Stimulated activated CD4-positive, alpha-beta T cell treated with anti-CD3 and anti-CD28 coated beads, TNF-alpha, amount 100 ng/mL, for 1 hour (primary cell): ENCODE measurements around the gene IRF2.

Experiments
- DNase-seq, 3 donors: peaks; one replicate each; pipeline ENCODE4 v3.0.0-alpha.2; 2020; ENCODE audit warnings: low read depth in 3 of 3, low spot score in 1 of 3

The IRF2 gene

DNA sequence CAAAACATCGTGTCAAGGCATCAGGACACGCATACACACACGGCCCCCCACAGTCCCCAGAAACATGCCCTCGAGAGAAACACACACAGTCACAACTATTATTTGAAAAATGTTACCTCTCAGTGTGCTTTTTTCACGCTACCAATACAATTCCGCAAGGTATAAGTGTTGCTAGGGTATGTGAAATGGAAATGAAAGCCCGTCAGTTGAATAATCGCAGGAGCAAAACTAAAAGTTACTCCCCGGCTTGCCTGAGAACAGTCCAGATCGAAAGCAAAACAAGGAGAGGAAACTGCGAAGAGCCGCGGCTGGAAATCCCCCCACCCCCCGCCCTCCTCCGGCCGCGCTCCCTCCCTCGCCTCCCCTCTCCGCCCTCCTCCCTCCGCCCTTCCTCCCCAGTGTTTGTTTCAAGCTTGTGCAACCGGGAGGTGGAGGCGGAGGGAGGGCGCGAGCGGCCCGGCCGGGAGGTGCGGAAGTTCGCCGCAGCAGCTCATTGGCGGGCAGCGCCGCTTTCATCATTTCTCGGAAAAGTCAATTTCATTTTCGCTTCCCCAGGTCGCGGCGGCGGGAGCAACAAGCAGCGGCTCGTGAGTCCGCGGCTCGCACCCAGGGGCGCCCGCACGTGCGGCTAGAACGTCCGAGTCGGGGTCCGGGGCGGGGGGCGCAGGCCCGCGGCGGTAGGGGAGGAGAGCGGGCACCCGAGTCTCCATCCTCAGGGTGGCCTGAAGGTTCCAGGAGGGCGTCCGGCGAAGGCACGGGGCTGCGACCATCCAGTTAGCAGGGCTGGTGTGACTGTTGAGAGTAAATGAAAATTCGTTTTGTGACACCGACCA is at the start of gene IRF2:
Gene IRF2 (minus strand): TSS at position 288 of the 833 bp plus-strand sequence. CDS start 45,486 bp downstream, outside the sequence.
- peak; percentile 88 to 93 (median 90) for DNase-seq

DNA sequence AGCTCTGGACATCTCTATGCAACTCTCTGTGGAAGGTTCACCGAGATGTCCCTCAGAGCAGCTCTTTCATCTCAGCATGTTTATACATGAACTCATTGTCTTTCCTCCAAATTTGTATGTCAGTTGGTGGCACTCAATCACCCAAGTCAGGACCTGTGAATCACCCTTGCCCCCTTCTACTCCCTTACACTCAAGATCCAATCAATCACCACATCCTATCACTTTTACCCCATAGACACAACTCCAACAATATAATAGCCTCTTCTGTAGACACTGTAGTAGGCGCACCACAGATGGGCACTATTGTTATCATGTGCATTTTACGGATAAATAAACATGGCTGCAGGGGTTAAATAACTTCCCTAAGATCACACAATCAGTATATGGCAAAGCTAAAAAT is 41.3 kb upstream of the IRF2 start:
- DNase-seq = no peak

DNA sequence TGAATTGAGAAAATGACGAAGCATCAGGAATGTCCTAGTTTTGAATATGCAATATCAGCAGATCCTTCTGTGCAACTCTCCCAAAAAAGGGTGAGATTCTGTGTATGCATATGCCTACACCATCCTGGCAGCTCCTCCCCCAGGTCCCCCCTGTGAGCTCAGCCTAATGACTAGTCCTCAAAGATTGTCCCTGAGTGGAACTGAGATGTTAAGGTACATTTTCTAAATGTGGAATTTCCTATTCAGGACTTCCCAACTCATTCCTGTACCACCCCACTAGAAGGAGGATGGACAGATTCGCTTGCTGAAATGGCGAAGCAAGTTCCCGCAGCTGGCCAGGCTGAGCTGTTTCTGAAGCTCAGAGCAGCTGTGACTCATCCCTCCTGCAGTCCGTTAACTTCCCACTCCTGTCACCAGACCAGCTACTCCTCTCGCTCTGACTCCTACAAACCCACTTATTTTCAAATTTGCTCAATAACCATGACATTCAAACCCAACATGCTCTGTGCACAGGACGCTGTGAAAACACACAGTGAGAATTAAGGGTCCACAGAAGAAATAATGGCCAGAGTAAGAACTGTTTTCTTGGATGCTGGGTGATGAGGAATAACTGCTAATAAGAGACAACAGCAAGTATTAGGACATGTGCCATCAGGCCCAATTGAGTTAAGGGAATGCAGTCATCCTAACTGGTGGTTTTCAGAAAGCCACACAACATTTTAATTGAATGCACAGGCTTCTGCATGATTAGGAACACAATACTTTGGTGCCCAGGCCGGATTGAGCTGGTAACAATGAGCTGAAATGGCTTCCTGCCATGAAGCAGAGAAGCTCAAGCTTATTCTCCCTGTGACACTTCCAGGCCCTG is 40.0 kb upstream of the IRF2 start:
- DNase-seq = peak in 1 of 3 donors; percentile 22

DNA sequence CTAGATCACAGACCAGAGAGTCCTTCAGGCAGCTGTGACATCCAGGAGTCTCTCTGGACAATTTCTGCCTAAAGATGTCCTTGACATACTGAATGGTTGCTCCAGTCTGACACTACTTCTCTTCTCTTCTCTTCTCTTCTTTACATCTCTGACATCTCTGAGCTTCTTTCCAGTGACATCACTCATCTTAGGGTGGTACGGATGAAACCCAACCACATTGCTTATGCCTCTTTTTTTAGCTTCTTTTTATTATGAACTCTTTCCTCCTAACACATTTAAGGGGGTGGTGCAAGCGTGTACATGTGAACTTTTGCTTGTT is 39.4 kb upstream of the IRF2 start:
- no peak for DNase-seq

DNA sequence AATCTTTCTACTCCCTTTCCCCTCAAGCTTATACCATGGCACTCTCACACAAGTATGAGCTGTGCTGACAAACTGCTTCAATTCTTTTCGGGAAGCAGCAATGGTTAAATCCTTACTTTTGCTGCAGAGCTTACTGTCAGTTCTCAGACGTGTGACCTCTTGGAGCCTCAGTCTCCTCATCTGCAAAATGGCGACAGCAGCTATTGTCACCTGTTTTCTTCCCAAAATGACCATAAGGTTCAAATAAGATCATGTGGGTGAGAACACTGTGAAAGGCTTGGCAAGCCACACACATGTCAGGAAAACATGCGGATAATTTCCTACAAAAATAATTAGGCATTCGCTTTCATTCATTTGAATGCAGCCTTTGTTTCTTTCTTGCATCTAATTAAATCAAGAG is 36.8 kb upstream of the IRF2 start:
- DNase-seq = no peak

DNA sequence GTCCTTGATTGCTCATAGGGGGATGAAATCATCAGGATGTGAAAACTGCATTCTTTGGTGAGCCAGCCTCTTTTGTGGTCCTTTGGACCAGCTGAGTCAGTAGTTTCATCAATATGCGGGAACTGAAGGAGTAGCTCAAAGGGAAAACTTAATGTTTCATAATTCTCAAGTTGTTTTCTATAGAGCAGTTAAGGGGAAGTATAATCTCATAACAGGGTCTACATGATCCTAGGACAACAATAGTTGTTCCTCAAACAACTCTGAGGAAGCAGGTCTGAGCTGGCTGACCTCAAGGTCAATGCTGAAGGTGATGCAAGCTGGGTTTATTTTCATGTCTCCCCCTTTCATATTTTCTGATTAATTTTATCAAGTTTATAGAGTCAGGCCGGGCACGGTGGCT is 36.1 kb upstream of the IRF2 start:
- DNase-seq = no peak

DNA sequence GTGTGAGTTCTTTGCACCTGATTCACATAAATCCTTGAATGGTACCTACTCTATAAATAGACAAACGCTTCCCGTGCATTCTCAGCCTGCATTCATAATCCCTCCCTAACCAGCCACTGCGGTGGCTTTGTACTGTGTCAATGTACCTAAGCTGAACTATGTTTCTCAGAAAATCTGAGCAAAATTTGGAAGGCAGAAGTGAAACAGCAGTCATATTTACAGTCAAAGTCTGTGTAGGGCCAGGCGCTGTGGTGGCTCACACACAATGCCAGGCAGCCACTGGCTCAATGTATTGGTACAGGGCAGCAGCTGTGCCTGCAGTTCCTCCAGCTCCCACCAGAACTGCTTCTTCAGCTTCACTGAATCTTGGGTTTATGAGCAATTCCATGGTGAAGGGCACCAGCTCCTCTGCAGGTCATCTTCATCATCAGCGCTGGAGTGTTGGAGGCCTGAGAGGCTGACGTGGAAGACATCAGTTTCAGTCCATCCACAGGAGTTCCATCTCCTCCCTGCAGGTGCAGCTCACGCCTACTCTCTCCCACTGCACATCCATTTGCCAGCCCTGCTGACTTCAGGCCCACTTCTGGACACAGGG is 32.3 kb upstream of the IRF2 start:
- DNase-seq = no peak

DNA sequence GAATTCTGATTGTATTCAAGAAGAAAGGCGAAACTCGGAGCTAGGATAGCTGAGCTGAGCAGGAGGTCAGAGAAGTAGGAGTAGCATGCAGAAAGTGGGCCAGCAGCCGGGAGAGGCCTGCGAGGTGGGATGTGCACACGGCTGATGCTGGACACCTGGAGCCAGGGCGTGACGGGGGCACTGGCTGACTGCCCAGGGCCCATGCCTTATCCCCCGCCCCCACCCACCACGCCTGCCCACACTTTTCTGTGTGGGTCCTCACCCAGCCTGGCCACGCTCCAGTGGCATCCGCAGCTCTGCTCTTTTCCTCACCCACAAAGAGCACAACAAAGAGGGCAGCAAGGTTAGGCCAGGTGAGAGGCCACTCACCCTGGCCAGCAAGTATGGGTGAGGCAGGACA is 30.0 kb upstream of the IRF2 start:
- DNase-seq = no peak

DNA sequence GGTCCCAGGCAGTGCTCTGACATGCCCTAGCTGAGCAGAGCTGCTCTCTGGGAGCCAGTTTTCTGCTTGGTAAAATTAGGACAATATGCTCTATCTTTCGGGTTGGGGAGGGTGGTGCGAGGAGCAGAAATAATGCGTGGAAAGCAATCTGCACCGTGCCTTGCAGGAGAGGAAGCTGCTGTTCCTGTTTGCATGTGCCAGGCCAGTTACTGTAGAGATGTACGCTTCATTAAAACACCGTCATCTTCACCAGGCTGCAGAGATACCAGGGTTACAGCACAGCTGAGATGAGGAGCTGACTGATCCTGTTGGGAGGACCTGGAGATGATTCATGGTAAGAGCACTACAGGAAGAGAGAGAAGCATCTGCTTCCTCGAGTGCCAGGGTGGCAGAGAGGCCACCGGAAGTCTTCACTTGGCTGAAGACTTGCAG is 29.5 kb upstream of the IRF2 start:
- DNase-seq = no peak

DNA sequence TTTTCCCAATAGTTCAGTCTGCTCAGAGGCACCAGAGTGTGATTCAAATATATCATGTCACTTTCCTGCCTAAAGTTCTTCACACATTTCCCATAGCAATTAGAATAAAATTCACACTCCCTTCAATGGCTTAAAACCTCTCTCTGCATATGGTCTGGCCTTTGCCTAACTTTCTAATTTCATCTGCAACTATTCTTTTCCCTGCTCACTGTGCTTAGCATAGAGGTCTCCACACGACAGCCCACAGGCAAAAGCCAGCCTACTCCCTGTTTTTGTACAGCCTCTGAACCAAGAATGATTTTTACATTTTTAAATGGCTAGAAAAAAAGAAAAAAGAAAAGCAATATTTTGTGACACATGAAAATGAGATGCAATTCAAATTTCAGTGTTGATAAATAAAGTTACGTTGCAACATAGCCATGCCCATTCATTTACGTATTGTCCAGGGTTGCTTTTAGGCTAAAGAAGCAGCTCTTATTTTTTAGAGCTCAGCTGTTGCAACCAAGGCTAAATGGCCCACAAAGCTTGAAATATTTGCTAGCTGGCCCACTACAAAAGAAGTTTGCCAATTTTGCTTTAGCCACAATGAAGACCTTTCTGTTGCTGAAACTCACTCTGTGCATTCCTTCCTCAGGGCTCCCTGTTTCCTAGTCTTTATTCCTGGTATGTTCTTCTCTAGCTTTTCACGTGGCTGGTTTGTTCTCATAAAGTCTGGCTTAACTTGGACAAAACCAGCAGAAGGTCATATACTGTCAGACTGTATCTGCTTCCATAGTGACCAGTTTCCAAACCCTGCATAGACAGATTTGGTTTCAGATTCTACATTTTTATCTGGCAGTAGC is 26.6 kb upstream of the IRF2 start:
- DNase-seq = no peak

DNA sequence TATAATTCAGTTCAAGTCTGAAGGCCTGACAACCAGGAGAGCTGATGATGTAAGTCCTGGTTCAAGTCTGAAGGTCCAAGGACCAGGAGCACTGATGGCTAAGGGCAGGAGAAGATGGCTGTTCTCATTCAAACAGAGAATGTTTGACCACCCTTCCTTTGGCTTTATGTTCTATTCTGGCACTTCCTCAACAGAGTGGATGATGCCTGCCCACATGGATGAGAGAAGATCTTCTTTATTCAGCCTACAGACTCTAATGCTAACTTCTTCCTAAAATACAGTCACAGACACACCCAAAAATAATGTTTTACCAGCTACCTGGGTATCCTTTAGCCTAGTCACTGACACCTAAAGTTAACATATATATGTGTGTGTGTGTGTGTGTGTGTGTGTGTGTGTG is 25.6 kb upstream of the IRF2 start:
- no peak for DNase-seq

DNA sequence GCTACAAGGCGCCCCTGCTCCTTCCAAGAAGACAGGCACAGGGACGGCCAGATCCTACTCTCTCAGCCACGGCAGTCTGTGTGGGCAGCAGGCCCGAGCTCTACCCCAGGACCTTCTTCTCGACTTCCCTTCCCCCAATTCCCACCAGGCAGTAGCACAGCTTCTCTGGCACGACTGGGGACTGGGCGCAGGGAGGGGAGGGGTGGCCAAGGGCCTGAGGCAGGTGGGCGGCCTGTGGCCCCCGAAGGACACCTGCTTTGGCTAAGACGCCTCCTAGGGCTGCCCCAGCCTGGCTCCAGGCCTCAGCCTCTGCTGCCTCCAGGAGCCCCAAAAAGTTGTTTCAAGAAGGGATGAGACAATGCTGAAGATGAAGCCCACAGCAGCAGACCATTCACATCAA is 24.2 kb upstream of the IRF2 start:
- DNase-seq = no peak

DNA sequence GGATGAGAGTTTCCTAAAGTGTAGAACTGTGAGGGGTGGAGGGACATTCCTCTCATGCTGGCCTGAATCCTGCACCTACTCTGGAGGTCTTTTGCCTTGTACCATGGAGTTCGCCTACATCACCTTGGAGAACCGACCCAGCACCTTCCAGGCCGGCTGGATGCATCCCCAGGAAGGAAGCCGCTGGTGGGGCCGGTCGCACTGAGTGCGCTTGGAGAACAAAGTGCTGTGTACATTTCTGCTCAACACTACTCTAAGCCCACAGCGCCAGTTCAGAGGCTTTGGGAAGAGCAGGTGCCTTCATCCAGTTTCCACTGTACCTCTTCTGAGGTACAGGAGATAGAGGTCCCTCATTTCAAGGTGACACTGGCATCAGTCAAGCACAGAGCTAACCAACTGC is 15.4 kb upstream of the IRF2 start:
- DNase-seq = no peak

DNA sequence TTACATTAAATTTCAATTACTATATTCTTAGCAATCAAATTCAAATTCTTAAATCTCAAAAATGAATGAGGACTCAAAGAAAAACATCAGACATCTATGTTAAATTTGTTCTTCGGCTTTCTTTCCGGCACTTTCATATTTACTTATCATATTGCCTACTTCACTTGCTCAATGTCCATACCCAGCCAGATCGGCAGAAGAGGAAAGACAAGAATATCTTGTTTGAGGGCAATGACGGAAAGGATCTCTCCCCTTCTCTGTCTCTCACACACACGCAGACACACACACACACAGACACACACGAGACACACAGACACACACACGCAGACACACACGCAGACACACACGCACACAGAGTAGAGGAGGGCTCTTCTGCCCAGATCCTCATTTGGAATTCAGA is 13.2 kb upstream of the IRF2 start:
- no peak for DNase-seq

DNA sequence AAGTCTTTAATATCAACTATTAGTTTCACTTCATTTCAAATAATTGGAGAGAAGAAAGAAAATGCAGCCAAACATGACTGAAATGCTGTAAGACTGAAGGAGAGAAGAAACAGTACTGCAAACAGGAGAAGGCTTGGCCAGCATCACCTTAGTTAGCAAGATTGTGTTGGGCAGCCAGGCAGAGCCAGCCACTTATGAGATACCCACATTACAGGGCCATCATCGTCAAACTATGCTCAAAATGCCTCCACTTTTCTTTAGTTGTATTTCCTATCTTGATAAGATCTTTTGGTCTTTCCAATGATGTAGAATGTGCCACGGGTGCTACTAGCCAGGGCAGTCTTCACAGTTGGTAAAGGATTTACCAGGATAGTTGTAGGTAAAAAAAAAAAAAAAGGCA is 10.9 kb upstream of the IRF2 start:
- no peak for DNase-seq

DNA sequence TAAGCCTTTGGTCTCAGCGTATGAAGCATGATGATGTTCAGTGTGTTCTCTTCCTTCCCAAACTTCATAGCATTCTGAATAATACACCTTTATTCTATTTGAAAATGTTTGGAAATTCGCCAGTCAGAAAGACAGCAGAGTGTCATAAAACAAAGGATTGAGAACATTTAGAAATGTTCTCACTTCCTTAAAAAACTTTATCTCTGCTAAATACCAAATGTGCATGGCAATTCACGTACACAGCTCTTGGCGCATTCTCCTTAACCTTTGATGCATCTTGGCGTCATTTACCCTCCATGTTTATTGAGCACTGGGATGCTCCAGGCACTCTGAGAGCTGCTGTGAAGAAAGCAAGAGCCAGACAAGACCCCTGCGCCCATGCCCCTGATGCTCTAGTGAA is 7.2 kb upstream of the IRF2 start:
- DNase-seq = no peak

DNA sequence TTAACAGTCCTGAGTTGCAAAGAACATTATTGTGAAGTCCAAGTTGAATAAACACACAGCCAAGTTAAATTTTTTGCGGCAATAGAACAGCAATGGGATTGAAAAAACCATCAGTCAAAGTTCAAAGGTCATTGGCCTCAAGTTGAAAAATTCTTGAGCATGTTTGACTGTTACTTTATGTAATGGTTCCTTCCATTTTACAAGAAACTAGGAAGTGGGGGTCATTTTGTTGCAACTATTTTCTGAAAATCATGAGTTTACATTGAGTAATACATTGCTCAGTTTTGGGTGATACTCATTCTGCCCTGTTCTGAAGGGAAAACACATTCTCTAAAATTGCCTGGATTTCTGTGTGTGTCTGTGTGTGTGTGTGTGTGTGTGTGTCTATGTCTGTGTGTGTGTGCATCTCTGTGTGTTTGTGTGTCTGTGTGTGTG is 5.2 kb upstream of the IRF2 start:
- DNase-seq = no peak

DNA sequence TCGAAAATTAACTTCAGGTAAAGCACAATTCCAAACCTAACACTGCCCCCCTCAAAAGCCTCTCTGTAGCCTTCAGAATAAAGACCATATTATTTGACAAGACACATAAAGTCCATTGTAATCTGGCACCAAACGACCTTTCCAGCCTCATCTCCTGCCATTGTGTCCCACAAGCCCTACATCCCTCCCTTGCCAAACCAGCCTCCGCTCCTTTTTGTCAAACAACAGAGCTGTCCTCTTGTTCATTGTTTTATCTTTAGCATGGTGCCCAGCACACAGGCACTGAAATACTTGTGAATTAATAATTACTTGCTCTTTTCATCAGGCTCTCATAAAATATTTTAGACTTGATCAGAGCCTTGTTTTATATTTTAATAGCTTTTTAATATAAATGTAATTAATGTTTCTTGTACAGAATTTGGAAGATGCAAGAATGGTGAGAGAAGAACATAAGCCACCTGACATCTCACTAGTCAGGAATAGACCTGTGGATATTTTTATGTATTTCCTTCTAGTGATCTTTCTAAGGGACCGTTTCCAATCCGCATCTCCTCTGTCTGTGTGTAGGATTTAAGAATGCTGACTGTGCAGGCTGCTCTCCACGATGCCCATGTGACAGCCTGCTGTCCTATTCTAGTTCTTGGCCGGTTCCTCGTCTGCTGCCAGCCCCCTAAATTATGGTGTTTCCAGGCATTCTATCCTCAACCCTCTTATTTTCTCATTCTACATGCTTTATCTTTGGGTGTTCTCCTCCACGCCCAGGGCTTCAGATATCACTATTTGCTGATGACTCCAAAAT is 3.0 kb upstream of the IRF2 start:
- no peak for DNase-seq

DNA sequence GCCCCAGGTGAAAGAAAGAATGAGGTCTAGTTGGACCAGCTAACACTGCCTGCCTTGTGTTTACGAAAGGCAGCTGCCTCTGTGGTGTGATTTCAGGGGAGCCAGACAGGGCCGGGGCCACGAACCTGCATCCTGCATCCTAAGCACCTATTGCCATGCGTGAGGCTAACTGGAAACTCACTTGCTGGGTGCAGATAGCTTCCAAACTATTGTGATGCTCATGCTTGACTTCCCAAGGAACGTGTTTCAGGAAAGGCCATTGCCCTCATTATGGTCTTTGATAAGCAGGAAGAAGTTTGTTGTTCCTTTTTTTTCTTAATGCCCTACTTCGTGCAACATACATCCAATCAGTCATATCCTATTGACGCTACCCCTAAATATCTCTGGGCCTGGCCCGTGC is 2.3 kb upstream of the IRF2 start:
- DNase-seq = no peak

DNA sequence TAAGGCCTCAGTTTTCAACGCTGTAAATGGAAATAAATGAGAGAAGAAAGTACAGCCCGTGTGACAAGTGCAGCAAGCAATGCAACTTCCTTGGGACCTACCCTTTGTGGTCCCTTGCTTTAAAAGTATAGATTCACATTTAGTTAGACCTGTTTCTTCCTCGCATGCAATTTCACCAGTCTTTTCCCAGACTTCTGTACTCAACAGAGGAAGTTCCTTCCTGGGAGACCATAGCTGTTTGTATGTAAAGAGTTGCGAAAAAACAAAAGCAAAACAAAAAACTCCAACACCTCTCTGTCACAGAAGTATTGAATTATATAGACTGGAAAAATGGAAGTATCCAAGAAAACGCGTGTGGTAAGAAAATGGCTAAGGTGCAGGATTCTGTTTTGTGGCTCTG is 1.1 kb upstream of the IRF2 start:
- no peak for DNase-seq
